KMS-11 (cell line): ENCODE data around the gene TMPRSS11A.
A peak's percentile ranks its signal among the peaks of the same experiment; 100 is the strongest.

Experiments used
- H2AFZ ChIP-seq: fragments of 200-600 bp; sonication (generic); 2 replicates; pipeline ENCODE4 v1.6.1; 2016; ENCODE audit warnings: antibody characterized with exemption, mixed run types, low read depth
- H3K27ac ChIP-seq: fragments of 200-600 bp; sonication (generic); 2 replicates; pipeline ENCODE4 v1.6.1; 2016; ENCODE audit warnings: mild to moderate bottlenecking, mixed run types
- H3K27me3 ChIP-seq: fragments of 200-600 bp; sonication (generic); 2 replicates; pipeline ENCODE4 v1.6.1; 2017; ENCODE audit warnings: mild to moderate bottlenecking, low read depth, mixed run types, moderate library complexity; ENCODE audit not compliant: insufficient read depth
- H3K36me3 ChIP-seq: fragments of 200-600 bp; sonication (generic); 2 replicates; pipeline ENCODE4 v1.6.1; 2017; ENCODE audit warnings: mild to moderate bottlenecking, mixed run types; ENCODE audit not compliant: insufficient read depth
- H3K4me1 ChIP-seq: fragments of 200-600 bp; sonication (generic); 2 replicates; pipeline ENCODE4 v1.6.1; 2016; ENCODE audit warnings: mild to moderate bottlenecking, low read depth, mixed run types; ENCODE audit not compliant: poor library complexity, severe bottlenecking
- H3K4me2 ChIP-seq: fragments of 200-600 bp; sonication (generic); 2 replicates; pipeline ENCODE4 v1.7.0; 2016; ENCODE audit warnings: mild to moderate bottlenecking, mixed run types
- H3K4me3 ChIP-seq: fragments of 200-600 bp; sonication (generic); IDR thresholded peaks from 2 replicates; pipeline ENCODE4 v1.6.1; 2017; ENCODE audit warnings: low read depth, low read length, mixed read lengths; ENCODE audit not compliant: insufficient read depth
- H3K79me2 ChIP-seq: fragments of 200-600 bp; sonication (generic); 2 replicates; pipeline ENCODE4 v1.6.1; 2016; ENCODE audit warnings: low read depth, mixed run types; ENCODE audit not compliant: insufficient read depth
- H3K9ac ChIP-seq: fragments of 200-600 bp; sonication (generic); 2 replicates; pipeline ENCODE4 v1.6.1; 2016; ENCODE audit warnings: mild to moderate bottlenecking, mixed run types
- H4K20me1 ChIP-seq: fragments of 200-600 bp; sonication (generic); 2 replicates; pipeline ENCODE4 v1.6.1; 2016; ENCODE audit warnings: mild to moderate bottlenecking, mixed run types; ENCODE audit not compliant: insufficient read depth
- TF ChIP-seq, protein P1 (sequence below): fragments of 200-600 bp; sonication (generic); conservative IDR thresholded peaks from 2 replicates; pipeline ENCODE4 v1.6.1; 2017; ENCODE audit warnings: low read depth, mild to moderate bottlenecking, antibody characterized with exemption, low read length, moderate library complexity, mixed read lengths

TMPRSS11A gene

GRCh38 chr4:67934628-67935027 lies 28.7 kb downstream of the TMPRSS11A start:
- H3K4me2 ChIP-seq = peak overlapping the region; percentile 62
- peak overlapping the region; percentile 27; the same call in 1 of the 2 replicates for H3K27ac ChIP-seq
- H2AFZ ChIP-seq = peak overlapping the region; percentile 25; the same call in 1 of the 2 replicates
- H4K20me1 ChIP-seq = no peaks in the 10 kb centered on the region
- H3K36me3 ChIP-seq = no peaks in the 10 kb centered on the region
- H3K9ac ChIP-seq = no peak overlapping the region
- no peaks in the 10 kb centered on the region for H3K79me2 ChIP-seq
- TF ChIP-seq, protein P1, sequence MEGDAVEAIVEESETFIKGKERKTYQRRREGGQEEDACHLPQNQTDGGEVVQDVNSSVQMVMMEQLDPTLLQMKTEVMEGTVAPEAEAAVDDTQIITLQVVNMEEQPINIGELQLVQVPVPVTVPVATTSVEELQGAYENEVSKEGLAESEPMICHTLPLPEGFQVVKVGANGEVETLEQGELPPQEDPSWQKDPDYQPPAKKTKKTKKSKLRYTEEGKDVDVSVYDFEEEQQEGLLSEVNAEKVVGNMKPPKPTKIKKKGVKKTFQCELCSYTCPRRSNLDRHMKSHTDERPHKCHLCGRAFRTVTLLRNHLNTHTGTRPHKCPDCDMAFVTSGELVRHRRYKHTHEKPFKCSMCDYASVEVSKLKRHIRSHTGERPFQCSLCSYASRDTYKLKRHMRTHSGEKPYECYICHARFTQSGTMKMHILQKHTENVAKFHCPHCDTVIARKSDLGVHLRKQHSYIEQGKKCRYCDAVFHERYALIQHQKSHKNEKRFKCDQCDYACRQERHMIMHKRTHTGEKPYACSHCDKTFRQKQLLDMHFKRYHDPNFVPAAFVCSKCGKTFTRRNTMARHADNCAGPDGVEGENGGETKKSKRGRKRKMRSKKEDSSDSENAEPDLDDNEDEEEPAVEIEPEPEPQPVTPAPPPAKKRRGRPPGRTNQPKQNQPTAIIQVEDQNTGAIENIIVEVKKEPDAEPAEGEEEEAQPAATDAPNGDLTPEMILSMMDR = no peak
- no peak overlapping the region for H3K4me3 ChIP-seq
- H3K4me1 ChIP-seq = peaks cover 19% of the 10 kb centered on the region
- no peaks in the 10 kb centered on the region for H3K27me3 ChIP-seq

DNA sequence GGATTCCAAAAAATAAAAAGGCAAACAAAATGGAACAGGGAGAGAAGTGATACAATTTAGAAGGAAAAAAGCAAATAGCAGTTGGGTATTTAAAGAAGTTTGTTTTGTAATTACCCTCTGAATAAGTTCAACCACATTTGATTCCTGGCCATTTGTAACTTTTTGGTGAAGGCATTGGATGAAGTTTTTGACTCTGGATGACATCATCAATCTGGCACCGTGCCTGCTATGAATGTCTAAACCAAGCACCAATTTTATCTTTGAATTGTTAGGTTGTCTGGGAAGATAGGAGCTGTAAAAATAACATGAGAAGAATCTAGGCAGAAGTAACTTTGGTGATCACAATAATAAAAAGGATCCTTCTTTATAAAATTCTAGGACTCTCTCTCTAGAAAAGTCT lies 29.5 kb downstream of the TMPRSS11A start:
- no peaks in the 10 kb centered on the region for H3K36me3 ChIP-seq
- TF ChIP-seq, protein P1 = no peak
- no peak overlapping the region for H3K9ac ChIP-seq
- no peaks in the 10 kb centered on the region for H3K79me2 ChIP-seq
- H3K4me2 ChIP-seq = no peak overlapping the region
- no peak overlapping the region for H3K4me3 ChIP-seq
- no peaks in the 10 kb centered on the region for H3K27me3 ChIP-seq
- H2AFZ ChIP-seq = no peak overlapping the region
- peaks cover 19% of the 10 kb centered on the region for H3K4me1 ChIP-seq
- H4K20me1 ChIP-seq = no peaks in the 10 kb centered on the region
- H3K27ac ChIP-seq = no peak overlapping the region

DNA sequence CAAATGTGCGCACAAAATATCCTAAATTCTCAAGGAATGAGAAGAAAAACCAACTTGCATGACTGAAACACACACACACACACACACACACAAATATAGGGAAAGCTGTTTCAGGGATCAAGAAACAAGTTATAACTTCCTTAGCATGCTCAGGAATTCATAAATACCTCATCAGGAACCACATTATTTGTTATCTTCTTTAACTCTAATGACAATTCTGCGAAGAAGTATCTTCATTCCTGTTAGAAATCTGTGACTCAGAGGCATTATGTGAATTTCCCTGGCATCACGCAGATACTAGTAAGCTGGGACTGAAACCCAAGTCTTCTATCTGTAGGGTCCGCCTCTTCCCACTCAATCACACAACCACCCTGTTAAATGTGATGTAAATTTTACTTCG lies 30.3 kb downstream of the TMPRSS11A start:
- no peaks in the 10 kb centered on the region for H3K27me3 ChIP-seq
- no peak overlapping the region for H3K9ac ChIP-seq
- no peaks in the 10 kb centered on the region for H4K20me1 ChIP-seq
- no peak overlapping the region for H3K27ac ChIP-seq
- peaks cover 19% of the 10 kb centered on the region for H3K4me1 ChIP-seq
- H3K4me3 ChIP-seq = no peak overlapping the region
- H3K79me2 ChIP-seq = no peaks in the 10 kb centered on the region
- no peaks in the 10 kb centered on the region for H3K36me3 ChIP-seq
- H2AFZ ChIP-seq = no peak overlapping the region
- no peak overlapping the region for H3K4me2 ChIP-seq
- TF ChIP-seq, protein P1 = no peak

DNA sequence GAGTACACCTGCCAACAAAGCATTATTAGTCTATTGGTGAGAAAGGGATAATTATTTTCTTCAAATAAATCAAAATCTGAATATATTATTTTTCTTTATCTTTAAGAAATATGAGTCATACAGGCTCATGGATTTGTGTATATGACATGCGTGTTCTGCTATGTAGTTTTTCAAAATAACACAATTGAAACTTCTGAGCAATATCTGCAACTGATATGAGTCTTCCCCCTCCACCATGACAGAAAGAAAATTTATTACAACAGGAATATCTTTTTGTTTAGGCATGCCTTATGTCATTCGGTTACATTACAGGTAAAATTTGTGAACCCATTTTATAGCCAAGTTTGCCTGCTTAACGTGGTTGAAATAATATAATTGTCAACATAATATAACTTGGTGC lies 32.0 kb downstream of the TMPRSS11A start:
- TF ChIP-seq, protein P1 = no peak
- no peak overlapping the region for H3K9ac ChIP-seq
- H3K4me3 ChIP-seq = no peak overlapping the region

More for the DNA sequence above, 32.0 kb downstream of the TMPRSS11A start:
- Histone ChIP-seq H3K79me2 (no peaks in the 10 kb centered on the region), H3K27me3 (no peaks in the 10 kb centered on the region), H4K20me1 (no peaks in the 10 kb centered on the region), H3K27ac (no peak overlapping the region), H3K4me2 (no peak overlapping the region), H2AFZ (no peak overlapping the region), H3K36me3 (no peaks in the 10 kb centered on the region), H3K4me1 (peaks cover 19% of the 10 kb centered on the region)
